Fibroblast of villous mesenchyme (primary cell): ENCODE data around the gene MAPRE2. TPM values are rescaled to one million over a fixed set of nuclear protein-coding genes. Genes with fewer than 3 reads are reported as not detected.
A peak's percentile ranks its signal among the peaks of the same experiment; 100 is the strongest.

Source experiments
- DNase-seq: peaks from one replicate; pipeline ENCODE4 v3.0.0-alpha.2; 2010; ENCODE audit warnings: low read depth
- H3K4me3 ChIP-seq: 2 replicates; pipeline ENCODE4 v1.5.1; 2011; ENCODE audit warnings: low read depth, mild to moderate bottlenecking, low read length
- CTCF ChIP-seq: IDR thresholded peaks from 2 replicates; pipeline ENCODE4 v1.5.1; 2012; ENCODE audit warnings: low read depth, mild to moderate bottlenecking, low read length; ENCODE audit not compliant: insufficient read depth
- total RNA-seq: library from RNA; depleted of rRNA; stranded (reverse); fragments of >200 nt; gene quantifications from 2 replicates; pipeline ENCODE4 v1.2.3, GENCODE V29; 2012

Gene MAPRE2
- total RNA-seq, 1 donor = 18.6 TPM

DNA sequence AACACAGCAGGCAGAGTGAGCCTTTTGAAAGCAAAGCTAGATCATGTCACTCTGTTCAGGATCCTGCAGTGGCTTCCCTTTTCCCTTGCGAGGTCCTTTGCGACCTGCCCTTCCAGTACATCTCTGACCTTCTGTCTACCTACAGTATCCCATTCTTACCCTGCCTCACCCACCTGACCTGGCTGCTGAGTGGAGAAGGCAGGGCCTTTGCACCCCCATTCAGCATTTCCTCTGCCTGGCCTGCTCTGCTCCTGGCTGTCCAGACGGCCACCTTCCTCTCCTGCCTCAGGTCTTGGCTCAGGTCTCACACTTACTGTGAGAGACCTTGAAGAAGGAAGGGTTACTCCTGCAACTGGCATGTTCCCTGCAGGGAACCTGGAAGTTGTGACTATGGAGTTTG, 77.4 kb downstream of the MAPRE2 start:
- no peak overlapping the region for H3K4me3 ChIP-seq
- no peak for DNase-seq
- TF ChIP-seq CTCF = no peak

- no peak for DNase-seq
- no peak overlapping the region for H3K4me3 ChIP-seq
- no peak for TF ChIP-seq CTCF
These were observed 79.8 kb downstream of the MAPRE2 start for GRCh38 chr18:35121038-35121437.

- no peak for DNase-seq
- no peak overlapping the region for H3K4me3 ChIP-seq
- TF ChIP-seq CTCF = no peak
These were observed 80.3 kb downstream of the MAPRE2 start for GRCh38 chr18:35121531-35121930.

GRCh38 chr18:35122586-35123224, 81.5 kb downstream of the MAPRE2 start:
- no peak overlapping the region for H3K4me3 ChIP-seq
- no peak for DNase-seq
- no peak for TF ChIP-seq CTCF

- TF ChIP-seq CTCF = no peak
- no peak overlapping the region for H3K4me3 ChIP-seq
These were observed 82.6 kb downstream of the MAPRE2 start for GRCh38 chr18:35123811-35124210.

DNA sequence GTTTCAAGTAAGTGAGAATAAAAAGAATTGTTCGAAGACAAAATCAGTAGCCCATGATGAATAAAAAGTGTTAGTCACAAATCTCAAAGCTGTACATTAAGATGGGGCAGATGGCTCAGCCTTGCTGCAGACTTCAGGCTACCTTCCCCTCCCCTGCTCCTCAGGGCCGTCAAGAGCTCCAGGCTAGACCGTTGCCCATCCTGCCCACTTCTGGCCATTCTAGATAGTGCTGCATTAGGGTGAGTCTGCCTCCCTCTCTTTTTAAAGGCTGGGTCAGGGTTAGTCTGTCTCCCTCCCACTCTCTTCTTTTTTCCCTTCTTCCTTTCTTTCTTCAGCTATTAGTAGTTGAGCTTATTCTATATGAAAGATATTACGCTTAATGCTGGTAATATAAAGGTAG, 86.0 kb downstream of the MAPRE2 start:
- peak; percentile 28 for TF ChIP-seq CTCF
- DNase-seq = no peak
- H3K4me3 ChIP-seq = no peak overlapping the region

More at GRCh38 chr18:35123811-35124210, 82.6 kb downstream of the MAPRE2 start:
- no peak for DNase-seq

DNA sequence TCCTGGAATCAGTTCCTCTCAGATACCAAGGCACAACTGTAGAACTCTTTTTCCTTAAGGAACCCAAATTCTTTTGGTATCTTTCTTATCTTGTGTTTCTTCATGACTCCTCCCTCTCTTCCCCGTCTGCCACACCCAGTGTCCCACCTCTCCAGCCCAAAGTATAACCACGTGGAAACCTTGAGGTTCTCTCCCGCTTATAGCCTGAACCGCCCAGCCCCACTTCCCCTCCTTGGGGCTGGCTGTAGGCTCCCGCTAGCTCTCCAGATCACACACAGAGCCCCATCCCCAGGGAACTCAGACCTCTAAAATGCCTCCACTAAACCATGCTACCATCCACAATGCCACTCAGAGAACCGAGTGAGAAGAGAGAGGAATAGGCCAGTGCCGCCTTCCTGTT, 87.5 kb downstream of the MAPRE2 start:
- no peak for DNase-seq
- no peak for TF ChIP-seq CTCF
- H3K4me3 ChIP-seq = no peak overlapping the region
